ENCODE measurements around the gene WDR47. TPM values are rescaled to one million over a fixed set of nuclear protein-coding genes. Genes with fewer than 3 reads are reported as not detected.

WDR47 gene
- total RNA-seq, 1 experiment from 2014 or later, result 21.0 TPM

- H3K27me3 ChIP-seq (replicated peaks; ENCODE audit: insufficient read depth, low read depth, low read length, poor library complexity), result no peaks in the 10 kb centered on the region
- DNase-seq (ENCODE audit: low spot score), result peak; percentile 99
- no peaks in the 10 kb centered on the region for H3K36me3 ChIP-seq (ENCODE audit: insufficient read depth, low read length, poor library complexity, severe bottlenecking)
- peak within 1 kb of the TSS; percentile 71 for H3K4me3 ChIP-seq (ENCODE audit: low read depth, low read length, poor library complexity, severe bottlenecking)
- BruUV-seq (replicated peaks), result TSS peak; percentile 89
- peak within 1 kb of the TSS; percentile 77 for H3K27ac ChIP-seq (ENCODE audit: low read depth, low read length, poor library complexity, severe bottlenecking)
- TF ChIP-seq EZH2 (IDR thresholded peaks at IDR 0.05; ENCODE audit: borderline replicate concordance, low read depth, low read length, poor library complexity, severe bottlenecking), result no peak
- TF ChIP-seq, protein P1, sequence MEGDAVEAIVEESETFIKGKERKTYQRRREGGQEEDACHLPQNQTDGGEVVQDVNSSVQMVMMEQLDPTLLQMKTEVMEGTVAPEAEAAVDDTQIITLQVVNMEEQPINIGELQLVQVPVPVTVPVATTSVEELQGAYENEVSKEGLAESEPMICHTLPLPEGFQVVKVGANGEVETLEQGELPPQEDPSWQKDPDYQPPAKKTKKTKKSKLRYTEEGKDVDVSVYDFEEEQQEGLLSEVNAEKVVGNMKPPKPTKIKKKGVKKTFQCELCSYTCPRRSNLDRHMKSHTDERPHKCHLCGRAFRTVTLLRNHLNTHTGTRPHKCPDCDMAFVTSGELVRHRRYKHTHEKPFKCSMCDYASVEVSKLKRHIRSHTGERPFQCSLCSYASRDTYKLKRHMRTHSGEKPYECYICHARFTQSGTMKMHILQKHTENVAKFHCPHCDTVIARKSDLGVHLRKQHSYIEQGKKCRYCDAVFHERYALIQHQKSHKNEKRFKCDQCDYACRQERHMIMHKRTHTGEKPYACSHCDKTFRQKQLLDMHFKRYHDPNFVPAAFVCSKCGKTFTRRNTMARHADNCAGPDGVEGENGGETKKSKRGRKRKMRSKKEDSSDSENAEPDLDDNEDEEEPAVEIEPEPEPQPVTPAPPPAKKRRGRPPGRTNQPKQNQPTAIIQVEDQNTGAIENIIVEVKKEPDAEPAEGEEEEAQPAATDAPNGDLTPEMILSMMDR (conservative IDR thresholded peaks at IDR 0.05; ENCODE audit: low read depth, low read length), result no peak
- CTCF ChIA-PET, result interaction anchor here (0.7 kb wide), 2 partner anchors 13 to 34 kb away, joined by 5 to 7 read pairs; partner anchors contain the start of gene WDR47
- peaks cover 4% of the 10 kb centered on the region for H3K4me1 ChIP-seq (ENCODE audit: insufficient read depth, low read length, poor library complexity, severe bottlenecking)
- intact Hi-C loops (cut with micrococcal nuclease; ENCODE audit: unreplicated experiment), result no loop called here
- H3K9me3 ChIP-seq (ENCODE audit: low read depth, low read length, poor library complexity, severe bottlenecking), result no peaks in the 10 kb centered on the region
- POLR2A ChIA-PET (ENCODE audit: low non-redundant PET), result interaction anchor here (0.9 kb wide), 1 partner anchor 24 kb away, joined by 3 read pairs; no protein-coding TSS in a partner anchor
These were observed 33.9 kb upstream of the WDR47 start, which contains the start of gene TAF13 for GRCh38 chr1:109075531-109076490. TSS of gene TAF13 (minus strand) at chr1:109076003. CDS start at chr1:109075947, 56 bp downstream.

GRCh38 chr1:109069294-109069693 is 27.4 kb upstream of the WDR47 start:
- CTCF ChIA-PET, result interaction anchor here (0.7 kb wide), 1 partner anchor 63 kb away, joined by 3 read pairs; no protein-coding TSS in a partner anchor
- POLR2A ChIA-PET (ENCODE audit: low non-redundant PET), result no interaction called here
- TF ChIP-seq EZH2 (IDR thresholded peaks at IDR 0.05; ENCODE audit: borderline replicate concordance, low read depth, low read length, poor library complexity, severe bottlenecking), result no peak
- TF ChIP-seq, protein P1 (conservative IDR thresholded peaks at IDR 0.05; ENCODE audit: low read depth, low read length), result no peak
- no peak for DNase-seq (ENCODE audit: low spot score)
- no peak overlapping the region for H3K4me3 ChIP-seq (ENCODE audit: low read depth, low read length, poor library complexity, severe bottlenecking)
- no peaks in the 10 kb centered on the region for H3K27me3 ChIP-seq (replicated peaks; ENCODE audit: insufficient read depth, low read depth, low read length, poor library complexity)
- H3K9me3 ChIP-seq (ENCODE audit: low read depth, low read length, poor library complexity, severe bottlenecking), result no peaks in the 10 kb centered on the region
- BruUV-seq (replicated peaks), result no TSS peak
- no peaks in the 10 kb centered on the region for H3K4me1 ChIP-seq (ENCODE audit: insufficient read depth, low read length, poor library complexity, severe bottlenecking)
- H3K36me3 ChIP-seq (ENCODE audit: insufficient read depth, low read length, poor library complexity, severe bottlenecking), result peaks cover 20% of the 10 kb centered on the region
- intact Hi-C loops (cut with micrococcal nuclease; ENCODE audit: unreplicated experiment), result no loop called here
- H3K27ac ChIP-seq (ENCODE audit: low read depth, low read length, poor library complexity, severe bottlenecking), result no peak overlapping the region

- BruUV-seq (replicated peaks), result no TSS peak
- CTCF ChIA-PET, result no interaction called here
- Histone ChIP-seq H3K4me1 (ENCODE audit: insufficient read depth, low read length, poor library complexity, severe bottlenecking) (no peaks in the 10 kb centered on the region), H3K9me3 (ENCODE audit: low read depth, low read length, poor library complexity, severe bottlenecking) (no peaks in the 10 kb centered on the region), H3K36me3 (ENCODE audit: insufficient read depth, low read length, poor library complexity, severe bottlenecking) (peaks cover 30% of the 10 kb centered on the region), H3K4me3 (ENCODE audit: low read depth, low read length, poor library complexity, severe bottlenecking) (no peak overlapping the region), H3K27me3 (replicated peaks; ENCODE audit: insufficient read depth, low read depth, low read length, poor library complexity) (no peaks in the 10 kb centered on the region), H3K27ac (ENCODE audit: low read depth, low read length, poor library complexity, severe bottlenecking) (no peak overlapping the region)
- no peak for TF ChIP-seq EZH2 (IDR thresholded peaks at IDR 0.05; ENCODE audit: borderline replicate concordance, low read depth, low read length, poor library complexity, severe bottlenecking)
- TF ChIP-seq, protein P1 (conservative IDR thresholded peaks at IDR 0.05; ENCODE audit: low read depth, low read length), result no peak
- intact Hi-C loops (cut with micrococcal nuclease; ENCODE audit: unreplicated experiment), result no loop called here
- no peak for DNase-seq (ENCODE audit: low spot score)
- POLR2A ChIA-PET (ENCODE audit: low non-redundant PET), result no interaction called here
These were observed 26.0 kb upstream of the WDR47 start for GRCh38 chr1:109067883-109068282.
